A549 (cell line): ENCODE measurements around the gene CARD11. TPM values are rescaled to one million over a fixed set of nuclear protein-coding genes. Genes with fewer than 3 reads are reported as not detected.

Experiments used
- ATAC-seq, 2 experiments: fragments of 200-7000 bp in 1 of 2; fragments of >200 bp in 1 of 2; cut with Nextera tagmentation in 1 of 2; cut with Tn5 transposase in 1 of 2; 3 replicates each; pipeline versions ENCODE4 v1.8.0 to v1.9.1; 2018 to 2020; ENCODE audit warnings: mild to moderate bottlenecking in 1 of 2, moderate library complexity in 1 of 2
- CTCF ChIA-PET: fragments of 300-600 bp; sonication (Branson Sonifier 250); formaldehyde crosslinking; extraction: SDS; loops from one replicate; lab custom pipeline; 2021; ENCODE audit warnings: antibody characterized with exemption, inconsistent platforms; lab: Yijun Ruan, JAX
- POLR2A ChIA-PET: fragments of 350-600 bp; formaldehyde crosslinking; extraction: SDS; loops from one replicate; lab custom pipeline; 2021; ENCODE audit warnings: antibody characterized with exemption, inconsistent platforms; lab: Yijun Ruan, JAX
- DNase-seq, 2 experiments: peaks; one replicate each; pipeline versions ENCODE4 v3.0.0 to v3.0.0-alpha.2; 2011 to 2016; ENCODE audit warnings: low read depth in 1 of 2, low spot score in 1 of 2
- FAIRE-seq: peaks from 2 replicates; lab custom pipeline; 2011; peaks lifted over from hg19 to GRCh38; lab: Jason Lieb, UNC
- H3K27ac ChIP-seq, 2 experiments: fragments of >200 bp; sonication (Bioruptor Twin); formaldehyde crosslinking; 3 replicates each; pipeline ENCODE4 v1.5.1; 2016 to 2017
- H3K4me1 ChIP-seq: fragments of >200 bp; sonication (Bioruptor Twin); formaldehyde crosslinking; 3 replicates; pipeline ENCODE4 v1.6.1; 2016
- H3K4me2 ChIP-seq: fragments of >200 bp; sonication (Bioruptor Twin); formaldehyde crosslinking; 3 replicates; pipeline ENCODE4 v1.6.1; 2016
- H3K4me3 ChIP-seq: fragments of >200 bp; sonication (Bioruptor Twin); formaldehyde crosslinking; 3 replicates; pipeline ENCODE4 v1.5.1; 2016
- H3K9me3 ChIP-seq: fragments of >200 bp; sonication (Bioruptor Twin); formaldehyde crosslinking; 3 replicates; pipeline ENCODE4 v1.6.1; 2016
- CBX2 ChIP-seq: fragments of 200-600 bp; sonication (generic); IDR thresholded peaks from 2 replicates; pipeline ENCODE4 v1.6.1; 2016; ENCODE audit warnings: low read depth, mild to moderate bottlenecking, borderline replicate concordance
- CEBPB ChIP-seq, 2 experiments: fragments of >200 bp in 1 of 2; sonication (Bioruptor Twin) in 1 of 2; formaldehyde crosslinking in 1 of 2; IDR thresholded peaks; 2 replicates each; pipeline ENCODE4 v1.6.1; 2012 to 2016
- CHD2 ChIP-seq: fragments of 150-350 bp; IDR thresholded peaks from 2 replicates; pipeline ENCODE4 v1.6.1; 2014; ENCODE audit warnings: low read length; ENCODE audit not compliant: partially characterized antibody
- CHD4 ChIP-seq: fragments of 200-600 bp; sonication (generic); IDR thresholded peaks from 2 replicates; pipeline ENCODE4 v1.6.1; 2016; ENCODE audit warnings: antibody characterized with exemption, mild to moderate bottlenecking, borderline replicate concordance
- CTCF ChIP-seq: fragments of >200 bp; sonication (Bioruptor Twin); formaldehyde crosslinking; IDR thresholded peaks from 3 replicates; pipeline ENCODE4 v1.5.1; 2016
- ELK1 ChIP-seq: fragments of 150-350 bp; IDR thresholded peaks from 2 replicates; pipeline ENCODE4 v1.6.1; 2014; ENCODE audit warnings: low read depth, mild to moderate bottlenecking, low read length
- EP300 ChIP-seq, 2 experiments: fragments of >200 bp; sonication (Bioruptor Twin); formaldehyde crosslinking; IDR thresholded peaks; 2 replicates in 1 of 2; 3 replicates in 1 of 2; pipeline ENCODE4 v1.6.1; 2016 to 2017
- FOSB ChIP-seq: fragments of 250-450 bp; sonication (Bioruptor Pico); IDR thresholded peaks from 2 replicates; pipeline ENCODE4 v1.5.0; 2020; ENCODE audit warnings: mild to moderate bottlenecking, moderate library complexity
- FOSL2 ChIP-seq, 2 experiments: fragments of 450-650 bp in 1 of 2; fragments of >200 bp in 1 of 2; sonication (Bioruptor Twin) in 1 of 2; formaldehyde crosslinking; IDR thresholded peaks; 2 replicates each; pipeline versions ENCODE4 v1.5.0 to v1.6.1; 2016 to 2020; ENCODE audit warnings: mild to moderate bottlenecking in 1 of 2, moderate library complexity in 1 of 2
- FOXS1 ChIP-seq: fragments of 250-450 bp; sonication (Bioruptor Pico); IDR thresholded peaks from 2 replicates; pipeline ENCODE4 v1.5.0; 2020; ENCODE audit warnings: mild to moderate bottlenecking, moderate library complexity
- HEYL ChIP-seq: fragments of 250-450 bp; sonication (Bioruptor Pico); IDR thresholded peaks from 2 replicates; pipeline ENCODE4 v1.8.0; 2021; ENCODE audit warnings: mild to moderate bottlenecking, moderate library complexity
- HOXA7 ChIP-seq: fragments of 250-450 bp; sonication (Bioruptor Pico); IDR thresholded peaks from 2 replicates; pipeline ENCODE4 v1.5.0; 2020; ENCODE audit warnings: mild to moderate bottlenecking, moderate library complexity
- HOXB13 ChIP-seq: fragments of 250-450 bp; sonication (Bioruptor Pico); IDR thresholded peaks from 2 replicates; pipeline ENCODE4 v1.5.0; 2020; ENCODE audit warnings: low read depth, mild to moderate bottlenecking, moderate library complexity
- HOXB5 ChIP-seq: fragments of 250-450 bp; sonication (Bioruptor Pico); IDR thresholded peaks from 2 replicates; pipeline ENCODE4 v1.5.0; 2020; ENCODE audit warnings: mild to moderate bottlenecking, moderate library complexity
- KDM1A ChIP-seq: fragments of 200-600 bp; sonication (generic); IDR thresholded peaks from 2 replicates; pipeline ENCODE4 v1.6.1; 2016; ENCODE audit warnings: low read depth, mild to moderate bottlenecking
- MAFK ChIP-seq: fragments of 450-650 bp; IDR thresholded peaks from 2 replicates; pipeline ENCODE4 v1.6.1; 2014; ENCODE audit not compliant: partially characterized antibody
- MAX ChIP-seq: IDR thresholded peaks from 2 replicates; pipeline ENCODE4 v1.6.1; 2012
- NPAS2 ChIP-seq: fragments of 250-450 bp; sonication (Bioruptor Pico); IDR thresholded peaks from 2 replicates; pipeline ENCODE4 v1.8.0; 2022; ENCODE audit warnings: mild to moderate bottlenecking, moderate library complexity, borderline replicate concordance
- NR3C1 ChIP-seq: fragments of >200 bp; sonication (Bioruptor Twin); formaldehyde crosslinking; IDR thresholded peaks from 3 replicates; pipeline ENCODE4 v1.6.1; 2017
- PHF8 ChIP-seq: fragments of 200-600 bp; sonication (generic); IDR thresholded peaks from 2 replicates; pipeline ENCODE4 v1.6.1; 2016; ENCODE audit warnings: low read depth, mild to moderate bottlenecking, antibody characterized with exemption, moderate library complexity, borderline replicate concordance
- POLR2A ChIP-seq: IDR thresholded peaks from 2 replicates; pipeline ENCODE4 v1.6.1; 2012; ENCODE audit warnings: mild to moderate bottlenecking, low read length
- RARB ChIP-seq: fragments of 250-450 bp; sonication (Bioruptor Pico); IDR thresholded peaks from 2 replicates; pipeline ENCODE4 v1.8.0; 2021; ENCODE audit warnings: mild to moderate bottlenecking, moderate library complexity
- RCOR1 ChIP-seq: fragments of 150-350 bp; IDR thresholded peaks from 2 replicates; pipeline ENCODE4 v1.6.1; 2014; ENCODE audit warnings: antibody characterized with exemption, low read length, low read depth
- SMC3 ChIP-seq: fragments of >200 bp; sonication (Bioruptor Twin); formaldehyde crosslinking; IDR thresholded peaks from 3 replicates; pipeline ENCODE4 v1.6.1; 2018; ENCODE audit warnings: inconsistent platforms
- SREBF2 ChIP-seq: fragments of 450-650 bp; IDR thresholded peaks from 2 replicates; pipeline ENCODE4 v1.6.1; 2014; ENCODE audit warnings: mild to moderate bottlenecking, moderate library complexity
- ZC3H11A ChIP-seq: fragments of 450-650 bp; IDR thresholded peaks from 2 replicates; pipeline ENCODE4 v1.6.1; 2014; ENCODE audit warnings: antibody characterized with exemption, mild to moderate bottlenecking
- WGBS: methylation state at CpG from one replicate; pipeline ENCODE4 v1.1.6; 2017; ENCODE audit errors: missing lambda C conversion rate; 5-methylcytosine and 5-hydroxymethylcytosine counted together
- polyA plus RNA-seq, 4 experiments: library from polyadenylated mRNA; depleted of rRNA in 3 of 4; stranded (reverse); fragments of >200 nt; fragmentation: RNase III in 1 of 4; extraction: RNeasy Plus Mini Kit Qiagen cat#74134 plus additional on column Dnase treatment in 1 of 4; gene quantifications; 2 replicates in 3 of 4; 3 replicates in 1 of 4; pipeline ENCODE4 v1.2.3, GENCODE V29; 2011 to 2017
- TF ChIP-seq, protein P1 (sequence below): IDR thresholded peaks from 2 replicates; pipeline ENCODE4 v1.6.1; 2012; ENCODE audit warnings: low read depth, borderline replicate concordance
- TF ChIP-seq, protein P2 (sequence below): fragments of 450-650 bp; IDR thresholded peaks from 2 replicates; pipeline ENCODE4 v1.6.1; 2014; ENCODE audit warnings: antibody characterized with exemption
- TF ChIP-seq, protein P3 (sequence below): fragments of >200 bp; sonication (Bioruptor Twin); formaldehyde crosslinking; IDR thresholded peaks from 2 replicates; pipeline ENCODE4 v1.6.1; 2016

Gene CARD11
- polyA plus RNA-seq, 2 of the 4 experiments (the other 2 are of a cell fraction): 0.48 to 1.1 TPM

DNA sequence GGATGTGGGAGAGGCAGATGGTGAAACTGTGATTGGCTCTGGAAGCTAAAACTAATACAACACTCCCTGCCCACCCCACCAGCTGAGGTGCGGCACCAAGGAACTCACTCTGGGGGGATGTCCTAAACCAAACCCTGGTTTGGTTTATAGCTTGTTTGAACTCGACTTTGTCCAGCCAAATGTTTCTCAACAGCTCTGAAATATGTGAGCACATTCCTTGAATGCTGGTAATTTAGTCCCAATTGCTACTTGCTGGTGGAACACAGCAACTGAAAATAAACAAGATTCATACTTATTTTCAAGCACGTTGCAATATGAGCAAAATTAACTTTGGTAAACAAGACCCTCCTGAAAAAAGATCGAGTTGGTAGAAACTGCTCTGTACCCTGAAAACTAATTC, 39.7 kb upstream of the CARD11 start:
- DNase-seq: no peak
- no peak overlapping the region for H3K4me3 ChIP-seq
- H3K9me3 ChIP-seq: no peaks in the 10 kb centered on the region
- H3K27ac ChIP-seq: no peak overlapping the region
- no peak overlapping the region for H3K4me2 ChIP-seq
- ATAC-seq: no peak
- WGBS: 38% methylated on average over 4 of the region's 4 CpGs
- POLR2A ChIA-PET: no interaction called here
- no peaks in the 10 kb centered on the region for H3K4me1 ChIP-seq
- CTCF ChIA-PET: interaction anchor here (0.6 to 2.1 kb wide), 4 partner anchors 8 to 219 kb away, joined by 3 to 4 read pairs (median 3); no protein-coding TSS in a partner anchor
- no peak for FAIRE-seq
- TF ChIP-seq RARB (CRISPR knock-in tag): no peak
- no peak for TF ChIP-seq CEBPB (IDR thresholded peaks at IDR 0.05)
- no peak for TF ChIP-seq SREBF2
- TF ChIP-seq EP300 (IDR thresholded peaks at IDR 0.05): no peak
- no peak for TF ChIP-seq KDM1A
- TF ChIP-seq ELK1: no peak
- no peak for TF ChIP-seq CBX2
- no peak for TF ChIP-seq POLR2A
- TF ChIP-seq PHF8: no peak
- no peak for TF ChIP-seq RCOR1
- no peak for TF ChIP-seq FOSL2 (IDR thresholded peaks at IDR 0.05)
- TF ChIP-seq FOSL2 (CRISPR knock-in tag; IDR thresholded peaks at IDR 0.05): no peak
- no peak for TF ChIP-seq HOXB5
- TF ChIP-seq, all 56 proteins: peak for 0

DNA sequence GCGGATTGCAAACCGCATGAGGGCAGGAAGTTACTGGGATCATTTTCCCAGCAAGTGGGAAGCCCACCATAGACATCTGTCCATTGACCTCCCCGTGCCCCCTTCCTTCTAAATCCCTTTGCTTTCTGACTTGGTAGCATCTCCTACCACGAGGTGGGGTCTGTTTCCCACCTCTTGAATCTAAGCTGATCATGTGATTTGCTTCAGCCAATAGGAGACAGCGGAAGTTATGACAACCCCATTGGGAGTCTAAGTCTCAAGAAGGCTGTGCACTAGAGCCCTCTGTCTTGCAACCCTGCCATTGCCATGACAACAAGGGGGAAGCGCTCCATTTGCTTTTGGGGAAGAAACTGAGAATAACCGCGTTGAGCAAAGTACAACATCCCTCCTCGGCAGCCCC, 39.2 kb upstream of the CARD11 start:
- TF ChIP-seq, protein P1, sequence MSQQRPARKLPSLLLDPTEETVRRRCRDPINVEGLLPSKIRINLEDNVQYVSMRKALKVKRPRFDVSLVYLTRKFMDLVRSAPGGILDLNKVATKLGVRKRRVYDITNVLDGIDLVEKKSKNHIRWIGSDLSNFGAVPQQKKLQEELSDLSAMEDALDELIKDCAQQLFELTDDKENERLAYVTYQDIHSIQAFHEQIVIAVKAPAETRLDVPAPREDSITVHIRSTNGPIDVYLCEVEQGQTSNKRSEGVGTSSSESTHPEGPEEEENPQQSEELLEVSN: no peak
- TF ChIP-seq, protein P2, sequence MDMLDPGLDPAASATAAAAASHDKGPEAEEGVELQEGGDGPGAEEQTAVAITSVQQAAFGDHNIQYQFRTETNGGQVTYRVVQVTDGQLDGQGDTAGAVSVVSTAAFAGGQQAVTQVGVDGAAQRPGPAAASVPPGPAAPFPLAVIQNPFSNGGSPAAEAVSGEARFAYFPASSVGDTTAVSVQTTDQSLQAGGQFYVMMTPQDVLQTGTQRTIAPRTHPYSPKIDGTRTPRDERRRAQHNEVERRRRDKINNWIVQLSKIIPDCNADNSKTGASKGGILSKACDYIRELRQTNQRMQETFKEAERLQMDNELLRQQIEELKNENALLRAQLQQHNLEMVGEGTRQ: 0 out of 2 replicates have a peak, but pooled peaks have one; percentile 15
- TF ChIP-seq HOXB13: no peak
- POLR2A ChIA-PET: no interaction called here
- H3K4me3 ChIP-seq: no peak overlapping the region
- CTCF ChIA-PET: interaction anchor here (0.9 to 2.1 kb wide), 2 partner anchors 8 to 27 kb away, joined by 3 to 4 read pairs; no protein-coding TSS in a partner anchor
- 61% methylated on average over 9 of the region's 9 CpGs for WGBS
- no peak overlapping the region for H3K4me2 ChIP-seq
- peak in 1 of 2 experiments; percentile 26 for DNase-seq
- no peaks in the 10 kb centered on the region for H3K4me1 ChIP-seq
- H3K27ac ChIP-seq: no peak overlapping the region
- no peaks in the 10 kb centered on the region for H3K9me3 ChIP-seq
- ATAC-seq: no peak
- FAIRE-seq: no peak

- ChIA-PET POLR2A (no interaction called here), CTCF (interaction anchor here (0.9 to 2.1 kb wide), 2 partner anchors 9 to 27 kb away, joined by 3 to 4 read pairs; no protein-coding TSS in a partner anchor)
- TF ChIP-seq CHD4 (no peak), HOXB5 (no peak), CBX2 (no peak), FOSB (CRISPR knock-in tag) (no peak), FOXS1 (no peak), NPAS2 (CRISPR knock-in tag) (no peak), CTCF (no peak), HEYL (CRISPR knock-in tag) (no peak), CHD2 (no peak), SREBF2 (no peak), MAFK (no peak), HOXA7 (CRISPR knock-in tag) (no peak), SMC3 (no peak), NR3C1 (no peak), ZC3H11A (no peak), MAX (no peak)
- TF ChIP-seq, protein P3, sequence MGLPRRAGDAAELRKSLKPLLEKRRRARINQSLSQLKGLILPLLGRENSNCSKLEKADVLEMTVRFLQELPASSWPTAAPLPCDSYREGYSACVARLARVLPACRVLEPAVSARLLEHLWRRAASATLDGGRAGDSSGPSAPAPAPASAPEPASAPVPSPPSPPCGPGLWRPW: no peak
- ATAC-seq (no peak), FAIRE-seq (no peak), DNase-seq (no peak)
- H3K27ac ChIP-seq: no peak overlapping the region
- H3K4me2 ChIP-seq: no peak overlapping the region
- WGBS: 46% methylated on average over 6 of the region's 6 CpGs
- no peak overlapping the region for H3K4me3 ChIP-seq
- H3K4me1 ChIP-seq: no peaks in the 10 kb centered on the region
- H3K9me3 ChIP-seq: no peaks in the 10 kb centered on the region
Measured at GRCh38 chr7:3082386-3082785, 38.7 kb upstream of the CARD11 start.
